Measurements from ENCODE around the gene NFATC2IP.

DNA sequence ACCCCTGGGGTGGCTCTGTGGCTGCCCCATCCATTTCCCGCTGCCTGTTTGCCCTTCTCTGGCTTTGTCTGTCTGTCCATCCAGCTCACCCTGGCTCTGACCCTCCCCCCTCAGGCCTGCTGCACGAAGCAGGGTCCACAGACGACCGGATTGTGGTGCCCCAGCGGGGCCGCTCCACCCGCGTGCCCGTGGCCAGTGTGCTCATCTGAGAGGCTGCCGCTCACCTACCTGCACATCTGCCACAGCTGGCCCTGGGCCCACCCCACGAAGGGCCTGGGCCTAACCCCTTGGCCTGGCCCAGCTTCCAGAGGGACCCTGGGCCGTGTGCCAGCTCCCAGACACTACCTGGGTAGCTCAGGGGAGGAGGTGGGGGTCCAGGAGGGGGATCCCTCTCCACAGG is 33.4 kb downstream of the NFATC2IP start:
- TF ChIP-seq SIRT6 (IDR thresholded peaks at IDR 0.05; ENCODE audit: low read length) (no peak), EP300 (IDR thresholded peaks at IDR 0.05; ENCODE audit: borderline replicate concordance in 1 of 2, low read depth in 2 of 2, low read length in 2 of 2) (no peak)
- TF ChIP-seq, protein P1, sequence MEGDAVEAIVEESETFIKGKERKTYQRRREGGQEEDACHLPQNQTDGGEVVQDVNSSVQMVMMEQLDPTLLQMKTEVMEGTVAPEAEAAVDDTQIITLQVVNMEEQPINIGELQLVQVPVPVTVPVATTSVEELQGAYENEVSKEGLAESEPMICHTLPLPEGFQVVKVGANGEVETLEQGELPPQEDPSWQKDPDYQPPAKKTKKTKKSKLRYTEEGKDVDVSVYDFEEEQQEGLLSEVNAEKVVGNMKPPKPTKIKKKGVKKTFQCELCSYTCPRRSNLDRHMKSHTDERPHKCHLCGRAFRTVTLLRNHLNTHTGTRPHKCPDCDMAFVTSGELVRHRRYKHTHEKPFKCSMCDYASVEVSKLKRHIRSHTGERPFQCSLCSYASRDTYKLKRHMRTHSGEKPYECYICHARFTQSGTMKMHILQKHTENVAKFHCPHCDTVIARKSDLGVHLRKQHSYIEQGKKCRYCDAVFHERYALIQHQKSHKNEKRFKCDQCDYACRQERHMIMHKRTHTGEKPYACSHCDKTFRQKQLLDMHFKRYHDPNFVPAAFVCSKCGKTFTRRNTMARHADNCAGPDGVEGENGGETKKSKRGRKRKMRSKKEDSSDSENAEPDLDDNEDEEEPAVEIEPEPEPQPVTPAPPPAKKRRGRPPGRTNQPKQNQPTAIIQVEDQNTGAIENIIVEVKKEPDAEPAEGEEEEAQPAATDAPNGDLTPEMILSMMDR (IDR thresholded peaks at IDR 0.05; ENCODE audit: control extremely low read depth in 1 of 3, insufficient read depth in 1 of 3, low read depth in 1 of 3, low read length in 3 of 3), result no peak

Data from H1 (cell line).